ENCODE data around the gene HSDL2. TPM values are rescaled to one million over a fixed set of nuclear protein-coding genes. Genes with fewer than 3 reads are reported as not detected.

HSDL2 gene
- total and polyA plus RNA-seq, 10 of the 15 experiments (the other 5 are each of a cell fraction or from before 2014, with no cell fraction given) = 20.9 to 46.1 (median 27.0) TPM

GRCh38 chr9:112437406-112437805 is 57.5 kb downstream of the HSDL2 start (continued):
- TF ChIP-seq, protein P1, sequence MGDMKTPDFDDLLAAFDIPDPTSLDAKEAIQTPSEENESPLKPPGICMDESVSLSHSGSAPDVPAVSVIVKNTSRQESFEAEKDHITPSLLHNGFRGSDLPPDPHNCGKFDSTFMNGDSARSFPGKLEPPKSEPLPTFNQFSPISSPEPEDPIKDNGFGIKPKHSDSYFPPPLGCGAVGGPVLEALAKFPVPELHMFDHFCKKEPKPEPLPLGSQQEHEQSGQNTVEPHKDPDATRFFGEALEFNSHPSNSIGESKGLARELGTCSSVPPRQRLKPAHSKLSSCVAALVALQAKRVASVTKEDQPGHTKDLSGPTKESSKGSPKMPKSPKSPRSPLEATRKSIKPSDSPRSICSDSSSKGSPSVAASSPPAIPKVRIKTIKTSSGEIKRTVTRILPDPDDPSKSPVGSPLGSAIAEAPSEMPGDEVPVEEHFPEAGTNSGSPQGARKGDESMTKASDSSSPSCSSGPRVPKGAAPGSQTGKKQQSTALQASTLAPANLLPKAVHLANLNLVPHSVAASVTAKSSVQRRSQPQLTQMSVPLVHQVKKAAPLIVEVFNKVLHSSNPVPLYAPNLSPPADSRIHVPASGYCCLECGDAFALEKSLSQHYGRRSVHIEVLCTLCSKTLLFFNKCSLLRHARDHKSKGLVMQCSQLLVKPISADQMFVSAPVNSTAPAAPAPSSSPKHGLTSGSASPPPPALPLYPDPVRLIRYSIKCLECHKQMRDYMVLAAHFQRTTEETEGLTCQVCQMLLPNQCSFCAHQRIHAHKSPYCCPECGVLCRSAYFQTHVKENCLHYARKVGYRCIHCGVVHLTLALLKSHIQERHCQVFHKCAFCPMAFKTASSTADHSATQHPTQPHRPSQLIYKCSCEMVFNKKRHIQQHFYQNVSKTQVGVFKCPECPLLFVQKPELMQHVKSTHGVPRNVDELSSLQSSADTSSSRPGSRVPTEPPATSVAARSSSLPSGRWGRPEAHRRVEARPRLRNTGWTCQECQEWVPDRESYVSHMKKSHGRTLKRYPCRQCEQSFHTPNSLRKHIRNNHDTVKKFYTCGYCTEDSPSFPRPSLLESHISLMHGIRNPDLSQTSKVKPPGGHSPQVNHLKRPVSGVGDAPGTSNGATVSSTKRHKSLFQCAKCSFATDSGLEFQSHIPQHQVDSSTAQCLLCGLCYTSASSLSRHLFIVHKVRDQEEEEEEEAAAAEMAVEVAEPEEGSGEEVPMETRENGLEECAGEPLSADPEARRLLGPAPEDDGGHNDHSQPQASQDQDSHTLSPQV (IDR thresholded peaks at IDR 0.05) = no peak
- TF ChIP-seq CHD1 (IDR thresholded peaks at IDR 0.05; ENCODE audit: low read depth, low read length) = no peak
- no peak for TF ChIP-seq ATF2 (IDR thresholded peaks at IDR 0.05; ENCODE audit: low read length)
- no peak for TF ChIP-seq POLR2A (IDR thresholded peaks at IDR 0.05; ENCODE audit: low read depth, low read length)
- no peak for TF ChIP-seq KLF5 (IDR thresholded peaks at IDR 0.05; ENCODE audit: partially characterized antibody)
- no peak for TF ChIP-seq STAT1 (conservative IDR thresholded peaks at IDR 0.05)
- no peak for TF ChIP-seq YY1 (IDR thresholded peaks at IDR 0.05; ENCODE audit: low read depth, low read length)

DNA sequence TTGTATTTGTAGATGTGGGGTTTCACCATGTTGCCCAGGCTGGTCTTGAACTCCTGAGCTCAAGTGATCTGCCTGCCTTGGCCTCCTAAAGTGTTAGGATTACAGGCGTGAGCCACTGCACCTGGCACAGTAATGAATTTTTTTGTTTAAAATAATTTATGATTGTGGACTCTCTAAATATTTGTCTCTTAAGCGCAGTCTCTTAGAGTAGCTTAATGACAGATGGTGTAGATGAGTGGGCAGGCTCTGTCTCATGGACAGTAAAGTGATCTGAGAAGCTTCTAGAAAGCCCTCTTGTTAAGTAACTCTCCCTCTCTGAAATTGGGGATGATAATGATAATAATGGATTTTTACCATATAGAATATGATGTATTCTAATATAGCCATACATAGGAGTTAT is 59.3 kb downstream of the HSDL2 start:
- no peak for FAIRE-seq
- no peak overlapping the region for H3K9ac ChIP-seq (ENCODE audit: control insufficient read depth, insufficient read depth, low read length)
- H3K4me2 ChIP-seq (ENCODE audit: control insufficient read depth, insufficient read depth) = no peak overlapping the region
- intact Hi-C loops (cut with micrococcal nuclease; ENCODE audit: unreplicated experiment) (loop anchor here (10.0 kb wide), 1 partner anchor 64 kb away; no protein-coding TSS in a partner anchor), in situ Hi-C loops (cut with MboI) (no loop called here)
- no peaks in the 10 kb centered on the region; a peak in 1 of 4 replicates for H3K36me3 ChIP-seq (ENCODE audit: control insufficient read depth in 2 of 2, insufficient read depth in 2 of 2, low read length in 1 of 2)
- no TSS peak for BruUV-seq (replicated peaks)
- H3K4me3 ChIP-seq = no peak overlapping the region
- no peaks in the 10 kb centered on the region for H3K79me2 ChIP-seq (ENCODE audit: control insufficient read depth, insufficient read depth, low read length)
- H3K9me3 ChIP-seq (replicated peaks; ENCODE audit: control insufficient read depth, insufficient read depth, low read length) = no peaks in the 10 kb centered on the region
- ChIA-PET POLR2A (interaction anchor here (0.5 kb wide), 2 partner anchors 61 to 392 kb away, joined by 4 read pairs; no protein-coding TSS in a partner anchor), RAD21 (ENCODE audit: unreplicated experiment) (interaction anchor here (1.0 kb wide), 1 partner anchor 380 kb away, joined by 3 read pairs; no protein-coding TSS in a partner anchor), SMC1A (ENCODE audit: uncharacterized antibody, unreplicated experiment) (interaction anchor here (0.6 to 1.3 kb wide), 4 partner anchors 11 to 272 kb away, joined by 3 to 5 read pairs (median 4); no protein-coding TSS in a partner anchor), CTCF (interaction anchor here (1.0 to 1.3 kb wide), 3 partner anchors 10 to 369 kb away, joined by 3 read pairs; no protein-coding TSS in a partner anchor)
- H2AFZ ChIP-seq (ENCODE audit: control insufficient read depth, low read depth, low read length) = no peak overlapping the region
- H3K27me3 ChIP-seq (replicated peaks in 1 of 2; ENCODE audit: control insufficient read depth in 2 of 2, insufficient read depth in 2 of 2, low read length in 1 of 2) = no peaks in the 10 kb centered on the region
- DNase-seq (ENCODE audit: low read depth, low spot score) = no peak
- H3K4me1 ChIP-seq (ENCODE audit: control insufficient read depth, insufficient read depth, low read length) = no peaks in the 10 kb centered on the region
- WGBS (ENCODE audit: insufficient coverage, insufficient replicate concordance, low lambda C conversion rate, missing lambda C conversion rate) = 100% methylated on average over 2 of the region's 2 CpGs
- no peaks in the 10 kb centered on the region for H4K20me1 ChIP-seq (ENCODE audit: control insufficient read depth, insufficient read depth)
- H3K27ac ChIP-seq (ENCODE audit: control insufficient read depth, insufficient read depth) = no peak overlapping the region
- no peak for ATAC-seq
- TF ChIP-seq RAD51 (IDR thresholded peaks at IDR 0.05) = no peak
- no peak for TF ChIP-seq RELA (IDR thresholded peaks at IDR 0.05; ENCODE audit: borderline replicate concordance, partially characterized antibody)
- TF ChIP-seq CBX5 (IDR thresholded peaks at IDR 0.05; ENCODE audit: low read depth) = no peak
- TF ChIP-seq, protein P2, sequence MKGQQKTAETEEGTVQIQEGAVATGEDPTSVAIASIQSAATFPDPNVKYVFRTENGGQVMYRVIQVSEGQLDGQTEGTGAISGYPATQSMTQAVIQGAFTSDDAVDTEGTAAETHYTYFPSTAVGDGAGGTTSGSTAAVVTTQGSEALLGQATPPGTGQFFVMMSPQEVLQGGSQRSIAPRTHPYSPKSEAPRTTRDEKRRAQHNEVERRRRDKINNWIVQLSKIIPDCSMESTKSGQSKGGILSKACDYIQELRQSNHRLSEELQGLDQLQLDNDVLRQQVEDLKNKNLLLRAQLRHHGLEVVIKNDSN (IDR thresholded peaks at IDR 0.05; ENCODE audit: borderline replicate concordance, extremely low read length, insufficient read depth, low read depth, low read length) = no peak
- no peak for TF ChIP-seq EZH2 (IDR thresholded peaks at IDR 0.05; ENCODE audit: borderline replicate concordance, control insufficient read depth, low read depth, low read length)
- TF ChIP-seq MEF2A (IDR thresholded peaks at IDR 0.05; ENCODE audit: insufficient read depth, low read depth, low read length) = no peak
- TF ChIP-seq CHD4 (IDR thresholded peaks at IDR 0.05) = no peak
- no peak for TF ChIP-seq IKZF2 (IDR thresholded peaks at IDR 0.05)
- TF ChIP-seq, protein P3, sequence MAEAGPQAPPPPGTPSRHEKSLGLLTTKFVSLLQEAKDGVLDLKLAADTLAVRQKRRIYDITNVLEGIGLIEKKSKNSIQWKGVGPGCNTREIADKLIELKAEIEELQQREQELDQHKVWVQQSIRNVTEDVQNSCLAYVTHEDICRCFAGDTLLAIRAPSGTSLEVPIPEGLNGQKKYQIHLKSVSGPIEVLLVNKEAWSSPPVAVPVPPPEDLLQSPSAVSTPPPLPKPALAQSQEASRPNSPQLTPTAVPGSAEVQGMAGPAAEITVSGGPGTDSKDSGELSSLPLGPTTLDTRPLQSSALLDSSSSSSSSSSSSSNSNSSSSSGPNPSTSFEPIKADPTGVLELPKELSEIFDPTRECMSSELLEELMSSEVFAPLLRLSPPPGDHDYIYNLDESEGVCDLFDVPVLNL (IDR thresholded peaks at IDR 0.05; ENCODE audit: low read depth, low read length) = no peak
- no peak for TF ChIP-seq FOXK2 (IDR thresholded peaks at IDR 0.05)
